Measurements from ENCODE around the gene CERT1.

Gene CERT1

GRCh38 chr5:75375414-75375813 is 136.0 kb downstream of the CERT1 start:
- TF ChIP-seq CTCF (conservative IDR thresholded peaks at IDR 0.05; ENCODE audit: control insufficient read depth, insufficient read depth, low read depth, low read length) = no peak

GRCh38 chr5:75374394-75374814 is 137.0 kb downstream of the CERT1 start:
- no peak for DNase-seq (ENCODE audit: low read depth)
- TF ChIP-seq CTCF (conservative IDR thresholded peaks at IDR 0.05; ENCODE audit: control insufficient read depth, insufficient read depth, low read depth, low read length) = no peak
- H3K4me3 ChIP-seq (ENCODE audit: control insufficient read depth, low read depth, low read length) = no peak overlapping the region

More at GRCh38 chr5:75375414-75375813, 136.0 kb downstream of the CERT1 start:
- no peak overlapping the region for H3K4me3 ChIP-seq (ENCODE audit: control insufficient read depth, low read depth, low read length)
- no peak for DNase-seq (ENCODE audit: low read depth)

- no peak for TF ChIP-seq CTCF (conservative IDR thresholded peaks at IDR 0.05; ENCODE audit: control insufficient read depth, insufficient read depth, low read depth, low read length)
- DNase-seq (ENCODE audit: low read depth) = no peak
- no peak overlapping the region for H3K4me3 ChIP-seq (ENCODE audit: control insufficient read depth, low read depth, low read length)
Observed at GRCh38 chr5:75373862-75374261, 137.6 kb downstream of the CERT1 start.

GRCh38 chr5:75368391-75368790 is 143.0 kb downstream of the CERT1 start:
- peak; percentile 63 for DNase-seq (ENCODE audit: low read depth)
- no peak overlapping the region for H3K4me3 ChIP-seq (ENCODE audit: control insufficient read depth, low read depth, low read length)
- no peak for TF ChIP-seq CTCF (conservative IDR thresholded peaks at IDR 0.05; ENCODE audit: control insufficient read depth, insufficient read depth, low read depth, low read length)

GRCh38 chr5:75367401-75367800 is 144.0 kb downstream of the CERT1 start:
- peak; percentile 65 for DNase-seq (ENCODE audit: low read depth)
- no peak for TF ChIP-seq CTCF (conservative IDR thresholded peaks at IDR 0.05; ENCODE audit: control insufficient read depth, insufficient read depth, low read depth, low read length)
- H3K4me3 ChIP-seq (ENCODE audit: control insufficient read depth, low read depth, low read length) = no peak overlapping the region

- TF ChIP-seq CTCF (conservative IDR thresholded peaks at IDR 0.05; ENCODE audit: control insufficient read depth, insufficient read depth, low read depth, low read length) = no peak
Observed at GRCh38 chr5:75366787-75367186, 144.6 kb downstream of the CERT1 start.

GRCh38 chr5:75365740-75366139 is 145.7 kb downstream of the CERT1 start:
- no peak for DNase-seq (ENCODE audit: low read depth)
- H3K4me3 ChIP-seq (ENCODE audit: control insufficient read depth, low read depth, low read length) = no peak overlapping the region
- no peak for TF ChIP-seq CTCF (conservative IDR thresholded peaks at IDR 0.05; ENCODE audit: control insufficient read depth, insufficient read depth, low read depth, low read length)

More at GRCh38 chr5:75366787-75367186, 144.6 kb downstream of the CERT1 start:
- H3K4me3 ChIP-seq (ENCODE audit: control insufficient read depth, low read depth, low read length) = no peak overlapping the region
- no peak for DNase-seq (ENCODE audit: low read depth)

Data from fibroblast of mammary gland (primary cell).